Kidney (tissue), 14 donors: ENCODE measurements around the gene USP46. TPM values are rescaled to one million over a fixed set of nuclear protein-coding genes. Genes with fewer than 3 reads are reported as not detected.

Experiments used
- DNase-seq, 5 donors: peaks; one replicate each; pipeline ENCODE4 v3.0.0-alpha.2; 2013 to 2020
- FAIRE-seq: peaks from 2 replicates; lab custom pipeline; 2012; peaks lifted over from hg19 to GRCh38; lab: Jason Lieb, UNC
- H3K27ac ChIP-seq, 2 donors: one replicate each; pipeline ENCODE4 v1.7.0; 2013; ENCODE audit warnings: low read depth in 2 of 2, low read length in 2 of 2, inconsistent platforms in 1 of 2
- H3K27me3 ChIP-seq: one replicate; pipeline ENCODE4 v1.7.1; 2013; ENCODE audit warnings: low read length, inconsistent platforms; ENCODE audit not compliant: control insufficient read depth, insufficient read depth
- H3K36me3 ChIP-seq, 3 donors: one replicate each; pipeline versions ENCODE4 v1.7.0 to v1.7.1; 2013; ENCODE audit warnings: low read length in 3 of 3, control low read depth in 1 of 3, inconsistent platforms in 1 of 3; ENCODE audit not compliant: insufficient read depth in 3 of 3, control insufficient read depth in 2 of 3
- H3K4me1 ChIP-seq, 3 donors: one replicate each; pipeline versions ENCODE4 v1.7.0 to v1.7.1; 2013; ENCODE audit warnings: low read length in 3 of 3, inconsistent platforms in 1 of 3, low read depth in 1 of 3; ENCODE audit not compliant: control insufficient read depth in 2 of 3, insufficient read depth in 2 of 3
- H3K4me3 ChIP-seq, 3 donors: one replicate each; pipeline versions ENCODE4 v1.7.0 to v1.8.1; 2013; ENCODE audit warnings: low read length in 3 of 3, control low read depth in 1 of 3, inconsistent platforms in 1 of 3
- H3K9ac ChIP-seq, 3 donors: one replicate each; pipeline versions ENCODE4 v1.7.0 to v1.7.1; 2013; ENCODE audit warnings: low read length in 3 of 3, control low read depth in 1 of 3, inconsistent platforms in 1 of 3
- H3K9me3 ChIP-seq, 3 donors: one replicate each; pipeline versions ENCODE4 v1.7.0 to v1.7.1; 2013; ENCODE audit warnings: low read length in 3 of 3, control low read depth in 1 of 3, inconsistent platforms in 1 of 3; ENCODE audit not compliant: control insufficient read depth in 2 of 3, insufficient read depth in 1 of 3
- intact Hi-C: fragments of 100-400 bp; cut with DNase I; formaldehyde crosslinking; loops from one replicate; pipeline ENCODE4 v1.11.1; 2022
- polyA plus RNA-seq: library from polyadenylated mRNA; stranded (reverse); fragments of 350-450 nt; fragmentation: Illumina TruSeq; extraction: RNeasy Lipid Tissue Mini Kit (QIAGEN cat#74804); gene quantifications from one replicate; pipeline ENCODE4 v1.2.3, GENCODE V29; 2014; ENCODE audit warnings: low read depth, low replicate concordance; ENCODE audit not compliant: insufficient read depth
- total RNA-seq: library from RNA; stranded (reverse); fragmentation: NEBNext Ultra II Directional; extraction: Animal tissue kit (Norgen Biotek cat#: 25700); gene quantifications from one replicate; pipeline ENCODE4 v1.2.1, GENCODE V29; 2021
- TF ChIP-seq, protein P1 (sequence below): IDR thresholded peaks from 3 replicates; pipeline ENCODE4 v1.5.1; 2012; ENCODE audit warnings: mild to moderate bottlenecking, moderate library complexity, borderline replicate concordance; ENCODE audit not compliant: insufficient read depth; ENCODE audit errors: extremely low read depth
- donor health status: control.
- donor health status: control.
- donor health status: control.
- donor health status: control.
- donor health status: control.
- donor health status: DM: yes; HTN: yes; CAD: no.
- donor health status: Normal renal cell carcinoma (clear cell type).

USP46 gene
- total and polyA plus RNA-seq, 2 donors from 2014 or later = 8.2 to 16.9 TPM

DNA sequence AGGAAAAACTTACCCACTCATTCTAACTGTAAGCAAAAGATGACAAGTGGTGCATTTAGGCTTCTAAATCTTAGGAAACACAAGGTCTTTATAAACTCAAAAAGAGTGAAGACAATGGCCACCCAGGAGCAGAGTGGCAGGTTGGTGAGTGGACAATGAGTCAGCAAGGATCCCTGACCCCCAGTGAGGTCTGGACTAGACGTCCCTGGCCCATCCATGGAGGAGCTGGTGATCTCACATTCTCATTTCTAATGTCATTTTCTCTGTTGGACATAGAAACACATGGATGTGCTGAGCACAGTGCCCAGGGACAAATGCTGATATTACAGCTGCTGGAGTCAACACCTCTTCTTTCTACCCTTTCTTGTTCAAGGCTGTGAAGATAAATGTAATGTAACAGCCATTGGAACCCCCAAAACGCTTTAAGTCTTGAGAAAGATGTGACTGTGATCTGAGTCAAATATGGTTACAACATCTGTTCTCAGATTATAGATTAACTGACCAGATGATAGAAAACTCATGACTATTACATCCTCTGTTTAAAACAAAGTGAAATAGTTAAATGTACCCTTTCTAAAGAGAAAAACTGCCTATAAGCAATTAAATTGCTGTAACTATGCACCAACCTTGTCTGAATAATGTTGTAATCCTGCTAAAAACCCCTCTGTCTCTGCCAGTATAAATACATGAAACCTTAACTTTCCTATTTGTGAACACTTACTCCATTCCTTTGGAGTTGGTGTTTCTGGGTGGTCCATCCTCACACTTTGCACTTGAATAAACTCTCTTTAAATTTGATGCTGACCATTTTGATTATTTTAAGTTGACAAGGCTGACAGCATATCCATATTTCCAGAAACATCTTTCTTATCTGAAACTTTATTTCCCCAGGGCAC, 92.7 kb downstream of the USP46 start:
- Histone ChIP-seq H3K27ac (no peak overlapping the region), H3K36me3 (no peaks in the 10 kb centered on the region), H3K27me3 (no peaks in the 10 kb centered on the region), H3K9ac (no peak overlapping the region), H3K4me1 (no peaks in the 10 kb centered on the region), H3K4me3 (no peak overlapping the region), H3K9me3 (no peaks in the 10 kb centered on the region)
- FAIRE-seq (no peak), DNase-seq (peak in 1 of 5 donors; percentile 14)
- intact Hi-C loops = no loop called here
- TF ChIP-seq, protein P1, sequence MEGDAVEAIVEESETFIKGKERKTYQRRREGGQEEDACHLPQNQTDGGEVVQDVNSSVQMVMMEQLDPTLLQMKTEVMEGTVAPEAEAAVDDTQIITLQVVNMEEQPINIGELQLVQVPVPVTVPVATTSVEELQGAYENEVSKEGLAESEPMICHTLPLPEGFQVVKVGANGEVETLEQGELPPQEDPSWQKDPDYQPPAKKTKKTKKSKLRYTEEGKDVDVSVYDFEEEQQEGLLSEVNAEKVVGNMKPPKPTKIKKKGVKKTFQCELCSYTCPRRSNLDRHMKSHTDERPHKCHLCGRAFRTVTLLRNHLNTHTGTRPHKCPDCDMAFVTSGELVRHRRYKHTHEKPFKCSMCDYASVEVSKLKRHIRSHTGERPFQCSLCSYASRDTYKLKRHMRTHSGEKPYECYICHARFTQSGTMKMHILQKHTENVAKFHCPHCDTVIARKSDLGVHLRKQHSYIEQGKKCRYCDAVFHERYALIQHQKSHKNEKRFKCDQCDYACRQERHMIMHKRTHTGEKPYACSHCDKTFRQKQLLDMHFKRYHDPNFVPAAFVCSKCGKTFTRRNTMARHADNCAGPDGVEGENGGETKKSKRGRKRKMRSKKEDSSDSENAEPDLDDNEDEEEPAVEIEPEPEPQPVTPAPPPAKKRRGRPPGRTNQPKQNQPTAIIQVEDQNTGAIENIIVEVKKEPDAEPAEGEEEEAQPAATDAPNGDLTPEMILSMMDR = no peak

DNA sequence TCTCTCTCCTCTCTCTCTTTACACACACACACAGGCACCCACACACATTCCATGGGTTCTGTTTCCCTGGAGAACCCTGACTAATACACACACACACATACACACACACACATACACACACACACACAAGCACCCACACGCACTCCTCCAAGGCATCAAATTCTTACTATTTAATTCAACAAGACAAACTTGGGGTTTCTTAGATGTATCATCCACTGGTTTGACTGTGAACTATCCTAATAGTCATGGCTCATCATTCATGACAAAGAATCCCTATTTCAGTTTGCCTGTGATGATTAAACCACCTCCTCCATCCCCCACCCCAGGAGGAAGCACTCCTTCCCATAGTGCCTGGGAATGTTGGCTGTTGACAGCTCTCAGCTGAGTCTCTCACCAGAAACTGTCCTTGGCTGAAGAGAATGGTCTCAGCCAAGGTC, 98.2 kb downstream of the USP46 start:
- intact Hi-C loops = no loop called here
- DNase-seq = no peak
- Histone ChIP-seq H3K4me3 (no peak overlapping the region), H3K27ac (no peak overlapping the region), H3K9me3 (no peaks in the 10 kb centered on the region), H3K36me3 (no peaks in the 10 kb centered on the region), H3K4me1 (no peaks in the 10 kb centered on the region), H3K9ac (no peak overlapping the region), H3K27me3 (no peaks in the 10 kb centered on the region)
- TF ChIP-seq, protein P1 = no peak
- FAIRE-seq = no peak

DNA sequence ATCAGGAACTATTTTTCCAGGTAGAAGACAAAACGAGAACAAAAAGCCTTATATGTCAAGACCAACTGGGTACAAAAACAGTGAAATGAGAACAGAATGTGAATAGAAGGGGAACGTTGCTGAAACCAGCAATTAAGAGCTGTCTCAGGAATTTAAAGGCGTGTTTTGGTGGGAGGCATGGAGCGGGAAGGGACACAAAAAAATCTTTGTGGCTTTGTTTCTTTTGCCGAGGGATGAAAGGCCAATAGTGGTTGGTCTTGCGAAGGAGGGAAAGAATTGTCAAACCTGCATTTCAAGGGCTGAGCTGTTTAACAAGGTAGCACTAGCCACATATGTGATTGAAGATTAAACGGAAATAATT, 103.8 kb downstream of the USP46 start:
- no peaks in the 10 kb centered on the region for H3K4me1 ChIP-seq
- no peaks in the 10 kb centered on the region for H3K27me3 ChIP-seq
- no peak overlapping the region for H3K27ac ChIP-seq
- TF ChIP-seq, protein P1 = no peak
- H3K36me3 ChIP-seq = no peaks in the 10 kb centered on the region
- no peak overlapping the region for H3K9ac ChIP-seq
- DNase-seq (no peak), FAIRE-seq (no peak)
- no peak overlapping the region for H3K4me3 ChIP-seq
- no peaks in the 10 kb centered on the region for H3K9me3 ChIP-seq
- intact Hi-C loops = no loop called here
